ENCODE data around the gene TRMT10A. TPM values are rescaled to one million over a fixed set of nuclear protein-coding genes. Genes with fewer than 3 reads are reported as not detected.

Gene TRMT10A
- total RNA-seq, 1 donor from 2014 or later, result 5.6 TPM

- no peaks in the 10 kb centered on the region for H3K9me3 Mint-ChIP-seq (ENCODE audit: unreplicated experiment)
- no peak for DNase-seq (ENCODE audit: low spot score)
- H3K36me3 Mint-ChIP-seq (ENCODE audit: low read depth, unreplicated experiment), result no peaks in the 10 kb centered on the region
- H3K4me3 Mint-ChIP-seq (ENCODE audit: unreplicated experiment), result no peak overlapping the region
- TF ChIP-seq CTCF (IDR thresholded peaks at IDR 0.05; ENCODE audit: unreplicated experiment), result no peak
- H3K27ac Mint-ChIP-seq (ENCODE audit: unreplicated experiment), result no peak overlapping the region
- no peaks in the 10 kb centered on the region for H3K4me1 Mint-ChIP-seq (ENCODE audit: unreplicated experiment)
- no peaks in the 10 kb centered on the region for H3K27me3 Mint-ChIP-seq (ENCODE audit: unreplicated experiment)
Measured at GRCh38 chr4:99606716-99607115, 42.9 kb upstream of the TRMT10A start.

- TF ChIP-seq CTCF (IDR thresholded peaks at IDR 0.05; ENCODE audit: unreplicated experiment), result no peak
- Mint-ChIP-seq H3K27ac (ENCODE audit: unreplicated experiment) (no peak overlapping the region), H3K36me3 (ENCODE audit: low read depth, unreplicated experiment) (no peaks in the 10 kb centered on the region), H3K27me3 (ENCODE audit: unreplicated experiment) (peaks cover 1% of the 10 kb centered on the region), H3K9me3 (ENCODE audit: unreplicated experiment) (no peaks in the 10 kb centered on the region), H3K4me3 (ENCODE audit: unreplicated experiment) (no peak overlapping the region), H3K4me1 (ENCODE audit: unreplicated experiment) (peaks cover 3% of the 10 kb centered on the region)
- no peak for DNase-seq (ENCODE audit: low spot score)
Measured at GRCh38 chr4:99594818-99595217, 31.0 kb upstream of the TRMT10A start.

- Mint-ChIP-seq H3K27me3 (ENCODE audit: unreplicated experiment) (peaks cover 1% of the 10 kb centered on the region), H3K4me1 (ENCODE audit: unreplicated experiment) (peaks cover 3% of the 10 kb centered on the region), H3K4me3 (ENCODE audit: unreplicated experiment) (no peak overlapping the region), H3K27ac (ENCODE audit: unreplicated experiment) (no peak overlapping the region), H3K36me3 (ENCODE audit: low read depth, unreplicated experiment) (no peaks in the 10 kb centered on the region), H3K9me3 (ENCODE audit: unreplicated experiment) (no peaks in the 10 kb centered on the region)
- no peak for DNase-seq (ENCODE audit: low spot score)
- TF ChIP-seq CTCF (IDR thresholded peaks at IDR 0.05; ENCODE audit: unreplicated experiment), result no peak
Measured at GRCh38 chr4:99593781-99594641, 30.2 kb upstream of the TRMT10A start.

GRCh38 chr4:99591757-99592156 lies 27.9 kb upstream of the TRMT10A start:
- H3K27ac Mint-ChIP-seq (ENCODE audit: unreplicated experiment), result no peak overlapping the region
- DNase-seq (ENCODE audit: low spot score), result no peak
- H3K4me1 Mint-ChIP-seq (ENCODE audit: unreplicated experiment), result peaks cover under 1% of the 10 kb centered on the region
- H3K27me3 Mint-ChIP-seq (ENCODE audit: unreplicated experiment), result no peaks in the 10 kb centered on the region
- no peak overlapping the region for H3K4me3 Mint-ChIP-seq (ENCODE audit: unreplicated experiment)
- no peaks in the 10 kb centered on the region for H3K36me3 Mint-ChIP-seq (ENCODE audit: low read depth, unreplicated experiment)
- H3K9me3 Mint-ChIP-seq (ENCODE audit: unreplicated experiment), result no peaks in the 10 kb centered on the region
- no peak for TF ChIP-seq CTCF (IDR thresholded peaks at IDR 0.05; ENCODE audit: unreplicated experiment)

GRCh38 chr4:99587803-99588202 lies 24.0 kb upstream of the TRMT10A start:
- DNase-seq (ENCODE audit: low spot score), result no peak
- no peaks in the 10 kb centered on the region for H3K27me3 Mint-ChIP-seq (ENCODE audit: unreplicated experiment)
- no peak for TF ChIP-seq CTCF (IDR thresholded peaks at IDR 0.05; ENCODE audit: unreplicated experiment)
- H3K4me1 Mint-ChIP-seq (ENCODE audit: unreplicated experiment), result no peaks in the 10 kb centered on the region
- no peaks in the 10 kb centered on the region for H3K9me3 Mint-ChIP-seq (ENCODE audit: unreplicated experiment)
- H3K4me3 Mint-ChIP-seq (ENCODE audit: unreplicated experiment), result no peak overlapping the region
- H3K27ac Mint-ChIP-seq (ENCODE audit: unreplicated experiment), result no peak overlapping the region
- H3K36me3 Mint-ChIP-seq (ENCODE audit: low read depth, unreplicated experiment), result no peaks in the 10 kb centered on the region
